HG03064 (cell line): Measurements from ENCODE around the gene MLXIP.
A peak's percentile ranks its signal among the peaks of the same experiment; 100 is the strongest.

Source experiments
- ATAC-seq: cut with Tn5 transposase; IDR thresholded peaks from one replicate; pipeline ENCODE4 v1.9.1; 2021; ENCODE audit warnings: low read depth; ENCODE audit not compliant: unreplicated experiment

Gene MLXIP

DNA sequence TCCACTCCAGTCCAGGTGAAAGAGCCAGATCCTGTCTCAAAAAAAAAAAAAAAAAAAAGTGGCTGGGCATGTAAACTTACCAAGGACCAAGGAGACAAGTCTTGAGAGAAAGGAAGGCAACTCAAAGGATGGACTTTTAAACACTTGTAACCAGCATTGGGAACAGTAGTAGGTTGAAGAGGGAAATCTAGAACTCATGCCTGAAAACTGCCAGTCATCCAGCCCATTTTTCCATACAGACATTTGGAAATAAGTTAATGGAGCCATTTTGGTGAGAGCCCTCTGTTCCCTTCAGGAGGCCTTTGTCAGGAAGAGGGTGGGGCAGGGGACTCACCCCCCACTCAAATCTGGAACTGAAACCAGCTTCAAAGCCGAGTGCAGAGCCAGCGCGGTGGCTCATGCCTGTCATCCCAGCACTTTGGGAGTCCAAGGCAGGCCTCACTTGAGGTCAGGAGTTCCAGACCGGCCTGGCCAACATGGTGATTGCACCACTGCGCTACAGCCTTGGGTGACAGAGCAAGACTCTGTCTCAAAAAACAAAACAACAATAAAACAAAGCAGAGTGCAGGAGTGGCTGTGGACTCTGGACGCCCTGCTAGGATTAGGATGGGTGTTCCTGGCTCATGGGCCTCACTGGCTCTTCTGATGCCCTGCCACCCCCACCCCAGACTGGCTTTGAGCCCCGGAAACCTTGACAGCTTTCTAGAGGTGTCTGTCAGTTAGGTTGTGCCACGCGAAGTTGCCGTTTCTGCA, 1.6 kb upstream of the MLXIP start:
- ATAC-seq: no peak

- ATAC-seq: no peak
Measured at GRCh38 chr12:122079033-122079531, 526 bp downstream of the MLXIP start.

GRCh38 chr12:122079532-122080081, 1.1 kb downstream of the MLXIP start:
- no peak for ATAC-seq

DNA sequence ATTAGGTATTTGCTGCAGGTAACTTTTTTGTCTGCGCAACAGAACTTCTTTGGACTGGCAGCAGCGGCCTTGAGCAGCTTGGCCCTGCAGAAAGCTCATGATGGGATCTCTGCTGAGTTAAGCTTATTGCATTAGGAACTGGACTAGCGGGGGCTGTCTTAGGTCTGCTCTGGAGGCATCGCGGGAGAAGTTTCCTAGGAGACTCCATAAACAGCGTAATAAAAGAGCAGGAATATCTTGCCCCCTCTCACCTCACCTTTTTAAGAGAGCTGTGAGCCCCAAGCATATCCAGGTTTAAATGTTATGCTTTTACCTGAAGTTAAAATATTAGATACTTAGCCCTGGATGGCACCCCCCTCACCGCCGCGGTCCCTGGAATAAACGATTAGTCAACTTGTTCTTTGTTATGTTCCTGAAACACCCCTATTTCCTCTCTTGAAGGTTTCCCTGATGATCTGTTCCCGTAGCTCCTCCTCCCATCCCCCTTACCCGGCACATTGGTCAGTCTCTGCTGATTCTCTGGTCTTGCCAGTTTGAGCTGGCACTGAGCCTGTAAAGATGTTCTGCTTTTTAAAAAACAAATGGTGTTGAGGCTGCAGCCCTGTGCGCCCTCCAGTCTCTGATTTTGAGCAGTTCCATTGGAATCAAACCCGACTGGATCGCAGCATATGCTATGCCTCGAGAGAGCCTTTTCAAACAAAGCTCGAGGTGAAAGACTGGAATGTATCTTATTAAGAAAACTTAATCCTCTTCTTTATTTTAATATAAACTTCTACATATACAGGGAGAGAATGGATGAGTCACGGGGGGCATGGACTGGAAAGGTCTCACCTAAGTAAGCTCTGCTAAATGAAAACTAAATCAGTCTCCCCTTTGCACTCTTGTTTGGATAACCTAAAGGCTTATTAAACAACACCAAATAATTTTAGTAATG, 1.9 kb downstream of the MLXIP start:
- no peak for ATAC-seq

DNA sequence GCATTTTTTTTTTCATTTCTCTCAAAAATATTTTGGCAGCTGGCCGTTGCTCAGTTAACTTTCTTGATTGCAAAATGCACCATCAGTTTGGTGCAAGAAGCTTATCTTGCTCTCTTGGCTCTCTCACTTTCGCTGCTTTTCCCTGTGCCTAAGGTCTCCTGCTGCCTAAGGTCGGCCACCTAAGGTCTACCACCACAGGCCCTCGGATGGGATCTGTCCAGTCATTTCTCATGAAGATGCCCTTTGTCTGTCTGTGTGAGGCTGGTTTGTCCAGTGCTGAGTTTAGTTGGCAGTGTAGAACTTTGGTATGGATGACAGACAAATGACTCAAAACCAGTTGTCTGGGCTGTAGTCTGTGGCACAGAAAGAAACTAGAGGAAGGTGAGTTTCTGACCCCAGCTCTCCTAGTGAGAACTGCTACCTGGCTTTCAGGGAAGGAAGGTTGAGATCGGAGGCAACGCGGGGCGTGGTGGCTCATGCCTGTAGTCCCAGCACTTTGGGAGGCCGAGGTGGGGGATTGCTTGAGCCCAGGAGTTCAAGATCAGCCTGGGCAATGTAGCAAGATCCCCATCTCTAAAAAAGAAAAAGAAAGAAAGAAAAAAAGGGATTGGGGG, 2.6 kb downstream of the MLXIP start:
- ATAC-seq: no peak

- ATAC-seq: peak; percentile 43
Measured at GRCh38 chr12:122081697-122082221, 3.2 kb downstream of the MLXIP start.

DNA sequence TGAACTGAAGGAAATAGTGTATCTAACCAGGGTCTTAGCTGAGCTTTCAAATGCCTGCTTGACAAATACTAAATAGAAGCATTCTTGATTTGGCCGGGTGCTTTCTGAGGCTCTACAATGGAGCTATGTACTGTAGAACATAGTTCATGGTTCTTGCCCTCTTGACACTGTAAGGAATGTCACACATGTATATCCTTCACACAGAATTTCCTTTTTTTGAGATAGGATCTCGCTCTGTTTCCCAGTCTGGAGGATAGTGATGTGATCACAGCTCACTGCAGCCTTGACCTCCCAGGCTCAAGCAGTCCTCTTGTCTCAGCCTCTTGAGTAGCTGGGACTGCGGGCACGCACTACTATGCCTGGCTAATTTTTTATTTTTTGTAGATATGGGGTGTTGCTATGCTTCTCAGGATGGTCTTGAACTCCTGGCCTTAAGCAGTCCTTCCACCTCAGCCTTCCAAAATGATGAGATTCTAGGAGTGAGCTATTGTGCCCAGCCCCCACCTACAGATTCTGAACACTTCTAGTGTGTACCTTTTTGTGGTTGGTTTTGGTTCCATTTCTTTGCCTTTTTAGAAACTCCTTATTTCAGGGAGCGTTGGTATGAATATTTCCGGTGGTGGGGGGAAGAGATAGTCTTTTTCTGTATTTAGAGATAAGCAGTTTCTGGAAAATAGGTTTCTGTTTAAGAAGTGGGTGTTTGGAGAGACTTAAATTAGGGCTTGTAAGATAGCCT, 4.2 kb downstream of the MLXIP start:
- ATAC-seq: no peak

DNA sequence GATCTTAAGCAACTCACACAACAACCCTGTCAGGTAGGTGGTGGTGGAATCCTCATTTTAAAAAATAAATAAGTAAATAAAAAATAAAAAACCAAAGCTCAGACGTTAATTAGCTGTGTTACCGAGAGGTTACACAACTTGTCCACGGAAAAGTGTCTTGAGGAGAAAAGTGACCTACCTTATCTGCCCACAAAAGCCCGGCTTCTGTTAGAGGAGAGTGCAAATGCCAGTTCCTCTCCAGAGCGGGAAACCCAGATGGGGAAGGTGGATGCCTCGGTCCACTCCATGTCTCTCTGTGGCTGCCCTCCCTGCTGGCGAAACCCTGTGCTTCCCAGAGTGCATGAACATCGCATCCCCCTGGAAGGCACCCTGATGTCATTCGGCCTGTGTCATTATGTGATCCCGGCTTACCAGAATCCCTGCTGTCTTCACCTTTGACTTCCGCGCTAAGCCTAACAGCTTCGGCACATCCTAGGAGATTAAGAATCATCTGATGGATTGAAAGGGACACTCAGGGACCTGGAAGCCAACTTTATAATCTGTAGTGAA, 6.4 kb downstream of the MLXIP start:
- no peak for ATAC-seq

- ATAC-seq: no peak
Measured at GRCh38 chr12:122085591-122085990, 7.0 kb downstream of the MLXIP start.

DNA sequence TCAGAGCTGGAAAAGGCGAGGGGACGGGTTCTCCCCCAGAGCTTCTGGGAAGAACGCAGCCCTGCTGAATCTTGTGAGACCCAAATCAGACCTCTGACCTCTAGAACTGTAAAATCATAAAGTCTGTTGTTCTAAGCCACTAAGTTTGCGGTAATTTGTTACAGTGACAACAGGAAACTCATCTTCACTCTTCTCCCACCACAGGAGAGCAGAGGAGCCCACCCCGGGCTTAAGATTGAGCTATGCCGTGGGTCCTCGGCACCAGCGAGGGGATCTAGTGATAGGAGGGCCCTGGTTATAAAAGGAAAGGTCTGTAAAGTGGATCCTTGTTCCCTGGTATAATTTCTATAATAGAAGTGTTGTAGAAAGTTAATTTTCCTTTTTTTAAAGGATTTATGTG, 7.6 kb downstream of the MLXIP start:
- no peak for ATAC-seq

GRCh38 chr12:122086641-122087285, 8.2 kb downstream of the MLXIP start:
- no peak for ATAC-seq

- ATAC-seq: no peak
Measured at GRCh38 chr12:122087431-122088178, 9.0 kb downstream of the MLXIP start.

DNA sequence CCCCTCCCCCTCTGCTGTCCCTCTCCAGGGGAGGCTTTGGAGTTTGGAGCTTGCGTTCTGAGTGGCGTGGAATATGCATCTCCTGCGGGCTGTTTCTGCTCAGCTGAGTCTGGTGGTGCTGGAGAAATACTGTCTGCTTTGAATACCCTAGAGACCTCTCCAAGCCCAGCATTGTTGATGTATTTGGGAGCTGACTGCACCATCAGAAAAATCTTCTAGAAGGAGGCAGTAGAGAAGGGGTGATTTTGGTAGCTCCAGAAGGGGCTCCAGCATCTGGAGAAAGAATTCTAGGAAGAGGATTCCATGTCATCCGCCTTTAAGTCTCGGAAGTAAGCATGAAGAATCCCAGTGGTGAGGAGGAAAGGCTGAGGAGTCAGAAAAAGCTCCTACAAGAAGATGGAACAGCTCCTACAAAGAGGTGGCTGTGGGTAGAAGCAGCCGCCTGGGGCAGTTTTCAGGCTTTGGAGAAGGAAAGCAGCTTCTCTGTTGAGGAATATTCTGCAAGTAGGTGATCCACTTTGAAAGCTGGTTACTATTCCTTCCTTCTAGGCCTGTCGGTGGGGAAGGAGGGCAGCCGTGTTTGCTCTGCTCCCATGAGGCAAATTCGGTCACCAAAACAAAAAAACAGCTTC, 9.7 kb downstream of the MLXIP start:
- no peak for ATAC-seq

DNA sequence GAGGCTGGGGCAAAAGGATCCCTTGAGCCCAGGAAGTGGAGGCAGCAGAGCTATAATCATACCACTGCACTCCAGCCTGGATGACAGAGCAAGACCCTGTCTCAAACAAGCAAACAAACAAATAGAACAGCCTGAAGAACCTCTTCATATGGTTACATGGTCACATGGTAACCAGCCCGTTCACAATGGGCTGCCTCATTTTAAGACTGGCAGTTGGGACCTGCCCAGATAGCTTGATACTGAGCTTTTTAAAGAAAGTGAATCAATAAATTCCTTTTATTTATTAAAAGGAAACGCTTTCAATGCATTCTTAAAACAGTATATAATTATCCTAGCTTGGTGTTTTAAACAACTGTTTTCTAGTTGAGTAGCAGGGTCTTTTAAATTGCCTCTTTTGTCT, 10.5 kb downstream of the MLXIP start:
- ATAC-seq: no peak

DNA sequence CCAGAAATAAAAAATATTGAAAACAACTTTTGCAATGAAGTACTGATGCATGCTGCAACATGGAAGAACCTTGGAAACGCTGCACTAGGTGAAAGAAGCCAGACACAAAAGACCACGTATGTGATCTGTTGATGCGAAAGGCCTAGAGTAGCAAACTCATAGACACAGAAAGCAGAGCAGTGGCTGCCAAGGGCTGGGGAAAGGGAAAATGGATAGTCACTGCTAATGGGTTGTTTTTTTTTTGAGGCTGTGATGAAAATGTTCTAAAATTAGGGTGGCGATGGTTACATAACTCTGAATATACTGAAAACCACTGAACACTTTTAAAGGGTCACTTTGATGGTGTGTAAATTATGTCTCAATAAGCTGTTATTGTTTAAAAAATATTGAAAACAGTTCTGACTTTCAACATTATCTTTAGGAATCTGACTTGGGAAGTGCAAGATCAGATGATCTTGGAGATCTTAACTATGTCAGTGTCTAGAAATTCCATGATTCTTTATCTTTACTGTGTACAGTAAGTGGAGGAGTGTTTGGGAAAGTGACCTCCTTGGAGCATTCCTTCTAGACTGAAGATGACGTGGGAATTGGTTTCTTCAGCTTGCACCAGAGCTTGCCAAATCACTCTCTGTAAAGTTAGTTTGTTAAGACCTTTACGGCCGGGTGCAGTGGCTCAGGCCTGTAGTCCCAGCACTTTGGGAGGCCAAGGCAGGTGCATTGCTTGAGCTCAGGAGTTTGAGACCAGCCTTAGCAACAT, 12.4 kb downstream of the MLXIP start:
- no peak for ATAC-seq

GRCh38 chr12:122093098-122093883, 14.7 kb downstream of the MLXIP start:
- no peak for ATAC-seq
